Measurements from ENCODE around the gene PRG2.

PRG2 gene
- 0.05 to 0.17 reads per million in 2 donors for total RNA-seq

GRCh38 chr11:57390535-57390934, at the start of gene PRG2:
Gene PRG2, minus strand, starts transcription at chr11:57390650. Its CDS starts 706 bp downstream, at chr11:57389944.
- DNase-seq, result no peak

DNA sequence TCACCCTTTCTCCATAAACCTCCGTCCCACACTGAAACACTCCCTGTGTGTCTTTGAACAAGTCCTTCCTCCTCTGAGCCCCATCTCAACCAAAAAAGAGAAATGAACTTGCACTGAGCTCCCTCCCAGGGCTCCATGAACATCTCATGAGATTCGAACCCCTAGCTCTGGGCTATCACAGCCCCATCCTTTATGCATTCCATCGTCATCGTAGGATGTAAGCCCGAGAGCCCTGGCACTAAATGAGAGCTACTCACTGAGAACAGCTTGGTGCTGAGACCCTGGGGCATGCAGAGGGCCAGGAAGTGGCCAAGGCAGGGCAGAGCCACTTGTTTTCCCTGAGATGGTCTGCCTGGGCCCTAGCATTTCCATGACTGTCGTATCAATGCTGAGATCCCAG, 49.3 kb upstream of the PRG2 start:
- no peak for DNase-seq

DNA sequence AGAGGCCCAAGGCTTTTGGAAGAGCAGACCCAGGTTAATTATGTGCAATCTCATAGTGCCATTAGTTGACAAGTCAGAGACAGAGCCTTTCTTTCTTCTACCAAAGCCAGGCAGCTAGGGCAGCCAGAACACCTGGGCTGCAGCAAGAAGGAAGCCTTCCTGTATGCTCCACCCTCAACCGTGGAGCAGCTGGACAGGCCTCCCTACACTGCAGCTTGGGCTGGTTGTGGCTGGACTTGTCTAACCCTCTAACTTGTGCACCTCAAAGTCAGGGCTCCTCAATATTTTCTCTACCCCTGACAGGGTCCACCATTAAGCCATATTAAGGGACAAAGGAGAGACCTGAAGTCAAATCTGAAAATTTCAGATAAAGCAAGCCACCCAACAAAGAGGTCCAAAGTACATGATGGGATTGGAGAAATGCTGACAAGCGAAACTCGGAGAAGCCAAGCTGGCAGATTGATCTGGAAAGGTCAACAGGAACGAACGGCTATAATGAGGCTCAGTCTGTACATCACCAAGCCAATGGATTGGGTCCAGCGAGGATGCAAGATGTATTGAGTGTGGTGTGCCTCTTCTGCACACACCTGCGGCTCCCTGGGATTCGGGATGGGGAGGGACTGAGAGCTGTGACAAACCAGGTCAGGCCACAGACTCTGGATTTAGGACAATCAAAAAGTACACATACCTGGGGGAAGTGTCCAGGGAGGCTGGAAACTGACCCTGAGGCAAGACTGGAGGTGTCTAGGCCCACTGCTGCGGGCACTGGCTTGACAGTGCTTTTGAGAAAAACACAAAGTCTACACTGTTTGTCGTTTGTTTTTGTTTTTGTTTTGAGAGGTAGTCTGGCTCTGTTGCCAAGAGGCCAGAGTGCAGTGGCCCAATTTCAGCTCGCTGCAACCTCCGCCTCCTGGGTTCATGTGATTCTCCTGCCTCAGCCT, 48.2 kb upstream of the PRG2 start:
- no peak for DNase-seq

GRCh38 chr11:57436031-57436430, 45.6 kb upstream of the PRG2 start:
- no peak for DNase-seq

- DNase-seq, result no peak
Observed at GRCh38 chr11:57434640-57435546, 44.4 kb upstream of the PRG2 start.

DNA sequence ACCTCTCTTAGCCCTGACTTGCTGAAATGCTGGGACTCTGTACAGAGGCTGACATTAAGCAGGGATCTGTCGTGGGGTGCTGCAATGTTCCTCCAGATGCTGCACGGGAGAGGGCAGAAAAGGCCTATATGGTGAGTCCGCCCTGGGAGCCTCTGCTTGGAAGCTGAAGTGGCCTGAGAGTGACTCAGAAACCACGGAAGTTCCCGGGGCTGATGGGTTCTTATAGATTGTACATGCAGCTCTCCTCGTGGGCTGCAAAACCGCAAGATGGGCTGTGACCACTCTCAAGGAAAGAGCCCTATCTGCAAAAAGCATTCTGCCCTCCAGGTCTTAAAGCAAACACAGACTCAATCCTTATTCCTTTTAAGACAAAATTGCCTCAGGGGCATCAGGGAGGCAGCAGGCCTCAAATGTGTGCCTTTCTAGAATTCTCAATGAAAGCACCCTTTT, 42.3 kb upstream of the PRG2 start:
- no peak for DNase-seq

DNA sequence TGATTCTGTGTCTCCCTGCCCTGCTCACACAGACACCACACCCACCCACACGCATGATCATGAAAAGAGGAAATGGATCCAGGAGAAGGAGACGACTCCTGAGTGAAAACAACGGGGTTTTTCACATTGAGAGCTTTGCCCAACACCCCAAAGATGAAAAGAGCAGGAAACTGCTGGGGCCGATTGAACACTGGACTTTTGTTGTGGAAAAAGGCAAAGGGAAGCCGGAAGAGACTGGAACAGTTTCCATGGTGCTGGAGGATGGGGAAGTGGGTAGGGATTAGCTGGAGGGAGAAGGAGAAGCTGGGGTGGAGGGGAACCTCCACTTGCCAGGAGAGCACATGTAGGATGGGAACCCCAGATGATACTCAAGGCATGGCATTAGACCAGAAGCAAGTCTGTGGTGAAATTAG, 41.7 kb upstream of the PRG2 start:
- DNase-seq, result no peak

DNA sequence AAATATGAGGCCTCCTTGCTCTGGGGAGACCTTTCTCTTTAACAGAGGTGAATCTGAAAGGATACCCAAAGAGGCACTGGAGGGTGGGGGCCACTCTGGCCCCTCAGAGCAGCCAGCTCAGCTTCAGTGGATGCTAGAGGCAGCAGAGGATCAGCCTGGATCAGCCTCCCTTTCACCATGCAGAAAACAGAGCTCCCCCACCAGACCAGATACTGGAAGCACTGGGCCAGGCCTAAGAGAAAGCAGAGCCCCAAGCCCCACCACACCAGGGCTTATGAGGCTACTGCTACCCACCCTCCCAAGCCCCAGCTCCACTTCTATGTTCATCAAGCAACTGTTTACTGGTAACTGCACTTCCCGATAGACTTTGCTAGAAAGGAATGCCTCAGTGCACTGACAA, 40.5 kb upstream of the PRG2 start:
- DNase-seq, result no peak

DNA sequence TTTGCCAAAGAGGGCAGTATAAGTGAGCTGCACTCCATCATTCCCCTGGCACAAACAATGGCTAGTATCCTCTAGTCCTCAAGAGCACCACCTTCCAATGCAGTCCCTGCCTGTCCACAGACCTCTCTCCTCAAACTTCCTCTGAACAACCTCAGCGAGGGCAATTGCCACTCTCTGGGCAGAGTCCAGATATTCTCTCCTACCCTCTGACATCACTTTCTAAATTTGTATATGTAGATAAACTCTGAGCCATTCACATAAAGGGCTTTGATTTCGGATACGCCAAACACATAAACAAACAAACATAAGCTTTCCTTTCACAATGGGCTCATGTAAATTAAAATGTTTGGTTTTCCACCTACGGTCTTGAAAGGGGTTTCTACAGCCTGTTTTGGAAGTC, 39.5 kb upstream of the PRG2 start:
- DNase-seq, result no peak

DNA sequence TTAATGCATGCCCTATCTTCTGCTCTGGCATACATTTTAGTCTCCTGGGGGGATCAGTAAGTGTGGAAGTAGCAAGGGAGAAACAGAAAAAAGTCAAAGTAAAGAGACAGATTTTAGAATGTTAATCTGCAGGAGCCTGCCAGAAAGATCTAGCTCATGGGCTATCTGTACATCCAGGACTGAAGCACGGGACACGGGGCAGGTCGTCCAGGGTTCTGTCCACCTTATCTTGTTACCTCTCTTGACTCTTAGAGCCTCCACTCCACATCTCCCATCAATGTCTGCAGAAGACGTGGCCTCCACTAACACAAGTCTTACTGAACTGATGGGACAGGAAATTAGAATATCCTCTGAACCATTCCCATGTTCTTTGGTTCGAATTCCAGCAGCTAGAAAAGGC, 38.2 kb upstream of the PRG2 start:
- no peak for DNase-seq

DNA sequence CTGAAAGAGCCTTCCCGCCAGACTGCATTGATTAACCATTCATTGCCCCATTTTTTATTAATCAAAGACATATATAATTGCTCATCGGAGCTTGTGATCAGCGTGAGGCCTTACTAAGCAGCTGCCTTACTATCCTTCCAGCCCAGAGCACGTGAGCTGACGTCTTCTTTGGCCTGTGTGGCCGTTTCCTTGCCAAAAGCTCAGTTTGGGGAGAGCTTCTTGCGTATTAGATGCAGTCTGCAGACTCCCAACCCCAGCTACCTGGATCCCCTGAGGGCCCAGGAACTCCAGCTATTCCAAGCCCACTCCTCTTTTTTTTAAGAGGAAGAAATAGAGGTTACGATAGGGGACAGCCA, 37.3 kb upstream of the PRG2 start:
- no peak for DNase-seq

DNA sequence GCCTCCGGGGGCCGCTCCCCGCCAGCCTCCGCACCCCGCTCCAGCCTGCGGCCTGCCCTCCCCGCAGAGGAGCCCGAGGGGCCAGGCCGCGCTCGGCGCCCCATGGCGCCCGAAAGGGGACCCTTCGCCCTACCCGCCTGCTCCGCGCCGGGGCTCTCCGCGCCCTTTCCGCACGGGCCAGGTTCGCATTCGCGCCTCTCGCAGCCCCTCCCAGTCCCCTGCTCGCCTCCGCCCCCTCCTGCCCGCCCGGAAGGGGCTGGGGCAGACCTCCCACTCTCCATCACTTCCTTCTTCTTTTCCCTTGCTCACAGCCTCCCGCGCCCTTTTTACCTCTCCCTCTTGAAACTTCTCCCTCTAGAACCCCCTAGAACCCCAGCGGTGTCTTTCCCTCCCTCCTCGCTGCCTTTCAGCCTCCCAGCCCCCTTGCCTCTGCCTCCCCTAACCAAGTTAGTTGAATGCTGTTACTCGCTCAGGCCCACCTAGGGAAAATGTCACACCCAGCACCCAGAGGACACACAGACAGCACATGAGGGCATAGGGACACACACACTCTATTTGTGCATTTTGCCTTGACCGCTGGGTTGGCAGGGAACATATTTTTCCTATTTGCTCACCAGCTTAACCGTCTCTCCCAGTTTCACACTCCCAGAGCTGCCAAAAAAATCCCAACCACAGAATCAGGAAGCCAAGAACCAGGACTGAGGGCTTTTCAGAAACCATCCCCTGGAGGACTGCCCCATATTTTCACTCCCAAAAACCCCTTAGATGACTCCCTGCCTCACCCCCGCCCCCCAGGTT, 36.7 kb upstream of the PRG2 start, which contains the start of gene SLC43A3:
Gene SLC43A3, minus strand, starts transcription at position 193 of the 798 bp plus-strand sequence. CDS start 949 bp downstream, outside the sequence.
- DNase-seq, result peak; percentile 59

GRCh38 chr11:57426439-57426928, 36.0 kb upstream of the PRG2 start:
- no peak for DNase-seq

DNA sequence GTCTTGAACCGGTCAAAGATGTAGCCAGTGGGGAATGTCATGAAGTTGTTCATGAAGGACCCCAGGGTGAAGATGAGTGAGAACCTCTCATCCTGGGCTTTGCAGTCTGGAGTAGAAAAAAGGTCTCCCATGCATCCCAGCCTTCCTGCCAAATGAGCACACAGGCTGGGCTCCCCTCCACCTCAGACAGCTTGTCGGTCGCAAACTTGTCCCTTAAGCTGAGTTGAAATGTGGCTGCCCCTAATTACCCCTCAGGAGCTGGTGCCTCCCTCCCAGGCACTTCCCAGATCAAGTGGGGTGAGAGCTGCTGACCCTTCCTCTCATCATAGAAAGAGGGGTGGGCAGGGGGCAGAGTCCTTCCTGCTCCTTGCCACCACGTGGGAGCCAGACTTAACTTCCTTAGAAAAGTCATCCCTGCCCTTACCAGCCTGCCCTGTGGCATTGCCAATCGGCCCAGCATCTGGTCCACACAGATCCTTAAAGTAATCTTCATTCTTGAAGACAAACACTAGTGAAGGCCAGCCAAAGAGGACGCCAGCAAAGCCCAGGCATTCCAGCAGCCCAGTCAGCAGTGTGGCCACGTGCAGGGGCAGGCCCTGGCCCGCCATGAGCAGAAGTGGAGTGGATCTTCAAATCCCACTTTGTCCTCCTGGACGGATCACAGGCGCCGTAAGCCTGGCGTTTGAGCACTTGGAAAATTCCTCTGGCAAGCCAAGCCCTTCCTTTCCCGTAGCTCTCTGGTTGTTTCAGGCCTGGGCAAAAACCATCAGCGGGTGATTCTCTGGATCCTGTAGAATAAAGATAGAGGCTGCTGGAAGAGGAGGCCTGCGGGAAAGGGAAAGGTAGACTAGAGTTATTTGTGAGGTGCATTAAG, 35.4 kb upstream of the PRG2 start:
- DNase-seq, result no peak

DNA sequence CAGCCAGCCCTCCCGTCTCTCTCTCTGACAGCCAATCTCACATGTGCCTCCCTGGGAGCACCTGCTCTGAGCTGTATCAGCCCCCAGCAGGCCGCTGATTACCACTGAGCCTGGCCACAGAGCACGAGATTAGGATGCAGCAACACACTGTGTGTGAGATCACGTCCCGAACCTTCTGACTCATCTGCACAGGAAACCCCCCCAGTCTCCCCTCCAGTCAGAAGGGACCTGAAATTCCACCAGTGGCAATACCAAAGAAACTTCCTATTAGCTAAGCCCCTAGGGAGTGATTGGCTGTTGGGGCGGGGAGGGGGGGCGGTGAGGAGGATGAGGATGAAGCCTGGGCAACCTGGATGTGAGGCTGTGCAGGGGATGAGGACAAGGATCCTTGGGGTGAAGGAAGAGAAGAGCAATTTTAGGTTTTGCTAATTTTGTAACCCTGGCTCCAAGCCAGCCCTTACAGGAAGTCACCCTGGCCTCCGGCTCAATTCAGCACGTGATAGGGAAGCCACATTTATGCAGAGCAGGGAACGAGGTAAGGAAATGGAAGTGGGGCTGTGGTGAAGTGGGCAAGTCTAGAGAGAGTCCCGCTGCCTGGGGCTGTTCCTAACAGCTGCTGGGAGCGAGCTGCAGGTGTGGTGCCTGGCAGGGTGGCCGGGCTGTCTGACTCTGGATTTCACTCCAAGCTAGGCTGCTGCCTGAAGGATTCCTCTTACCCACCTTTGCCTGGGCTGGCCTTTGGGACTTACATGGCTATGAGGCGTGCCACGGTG, 34.5 kb upstream of the PRG2 start:
- DNase-seq, result peak; percentile 46

- DNase-seq, result no peak
Observed at GRCh38 chr11:57424137-57424791, 33.8 kb upstream of the PRG2 start.

DNA sequence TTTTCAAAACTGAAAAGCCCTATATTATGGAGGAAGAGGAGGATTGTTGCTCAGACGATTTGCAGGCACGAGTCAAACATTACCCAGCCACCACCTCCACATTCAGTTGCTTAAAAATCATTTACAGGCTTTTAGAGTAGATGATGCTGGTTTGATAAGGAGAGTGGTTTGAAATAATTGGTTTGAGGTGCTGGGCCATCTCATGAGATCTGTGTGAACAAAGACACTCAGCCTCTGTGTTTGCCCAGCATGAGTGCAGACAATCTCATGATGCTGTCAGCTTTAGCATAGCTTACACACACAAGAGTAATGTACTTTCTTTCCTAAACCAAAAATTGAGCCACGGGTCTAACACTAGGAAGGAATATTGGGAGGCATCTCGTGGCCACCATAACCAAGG, 32.2 kb upstream of the PRG2 start:
- DNase-seq, result no peak

DNA sequence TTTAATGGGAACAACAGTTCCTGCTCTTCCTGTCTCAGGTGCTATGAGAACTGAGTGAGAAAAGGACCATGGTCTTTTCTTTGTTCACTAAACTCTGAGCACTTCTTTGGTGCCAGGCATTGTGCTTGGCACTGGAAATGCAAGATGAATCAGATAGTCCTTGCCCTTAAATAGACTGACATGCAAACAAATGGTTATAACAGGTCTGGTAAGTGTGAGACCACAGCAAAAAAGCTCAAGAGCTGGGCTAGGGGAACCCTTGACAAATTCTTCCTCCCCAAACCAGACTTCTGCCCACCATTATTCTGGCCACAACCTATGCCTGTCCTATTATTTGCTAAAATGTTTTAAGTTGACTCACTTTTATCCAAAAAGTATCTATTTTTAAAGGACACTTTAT, 31.4 kb upstream of the PRG2 start:
- no peak for DNase-seq

- no peak for DNase-seq
Observed at GRCh38 chr11:57421066-57421465, 30.6 kb upstream of the PRG2 start.

GRCh38 chr11:57419146-57419545, 28.7 kb upstream of the PRG2 start:
- no peak for DNase-seq

Data from activated gamma-delta T cell (primary cell).